PC-9 (cell line): ENCODE results near the gene VRK1. TPM values are rescaled to one million over a fixed set of nuclear protein-coding genes. Genes with fewer than 3 reads are reported as not detected.

ENCODE experiments used
- BruUV-seq: library from RNA; stranded (reverse); fragments of 400-500 nt; replicated peaks from 2 replicates; lab custom pipeline; 2021; lab: Mats Ljungman, UMichigan
- CTCF ChIA-PET: fragments of 300-600 bp; sonication (Branson Sonifier 250); formaldehyde crosslinking; loops from one replicate; lab custom pipeline; 2022; ENCODE audit warnings: antibody characterized with exemption; lab: Charles Lee
- POLR2A ChIA-PET: fragments of 300-600 bp; sonication (Branson Sonifier 250); formaldehyde crosslinking; loops from one replicate; lab custom pipeline; 2022; ENCODE audit warnings: antibody characterized with exemption; ENCODE audit not compliant: unreplicated experiment; lab: Charles Lee
- DNase-seq, 2 experiments: peaks; one replicate each; pipeline versions ENCODE4 v3.0.0 to v3.0.0-alpha.2; 2015 to 2022; ENCODE audit warnings: mixed read lengths in 1 of 2
- H2AFZ ChIP-seq: fragments of 200-600 bp; sonication (generic); 2 replicates; pipeline ENCODE4 v1.8.1; 2017; ENCODE audit warnings: antibody characterized with exemption
- H3F3A ChIP-seq: fragments of 200-600 bp; sonication (generic); 2 replicates; pipeline ENCODE4 v1.8.1; 2017; ENCODE audit warnings: antibody characterized with exemption, mild to moderate bottlenecking, low read depth; ENCODE audit not compliant: insufficient read depth
- H3K27ac ChIP-seq: fragments of 200-600 bp; sonication (generic); 2 replicates; pipeline ENCODE4 v1.6.1; 2016; ENCODE audit warnings: mixed run types
- H3K27me3 ChIP-seq: fragments of 200-600 bp; sonication (generic); 2 replicates; pipeline ENCODE4 v1.6.1; 2016; ENCODE audit warnings: low read depth, mixed run types; ENCODE audit not compliant: insufficient read depth
- H3K36me3 ChIP-seq: fragments of 200-600 bp; sonication (generic); 2 replicates; pipeline ENCODE4 v1.6.1; 2016; ENCODE audit warnings: low read depth, mixed run types
- H3K4me1 ChIP-seq: fragments of 200-600 bp; sonication (generic); replicated peaks from 2 replicates; pipeline ENCODE4 v1.6.1; 2016; ENCODE audit warnings: mixed run types; ENCODE audit not compliant: insufficient read depth
- H3K4me2 ChIP-seq: fragments of 200-600 bp; sonication (generic); 2 replicates; pipeline ENCODE4 v1.6.1; 2017; ENCODE audit warnings: mixed run types
- H3K4me3 ChIP-seq: fragments of 200-600 bp; sonication (generic); 2 replicates; pipeline ENCODE4 v1.6.1; 2016; ENCODE audit warnings: mixed run types
- H3K79me2 ChIP-seq: fragments of 200-600 bp; sonication (generic); 2 replicates; pipeline ENCODE4 v1.6.1; 2017; ENCODE audit warnings: low read depth, mixed run types
- H3K9me2 ChIP-seq: fragments of 200-600 bp; sonication (generic); 2 replicates; pipeline ENCODE4 v1.8.1; 2017; ENCODE audit warnings: mild to moderate bottlenecking; ENCODE audit not compliant: insufficient read depth
- H3K9me3 ChIP-seq: fragments of 200-600 bp; sonication (generic); 2 replicates; pipeline ENCODE4 v1.8.1; 2016; ENCODE audit warnings: low read depth; ENCODE audit not compliant: insufficient read depth
- H4K20me1 ChIP-seq: fragments of 200-600 bp; sonication (generic); 2 replicates; pipeline ENCODE4 v1.8.1; 2017; ENCODE audit not compliant: insufficient read depth
- CTCF ChIP-seq: fragments of 200-600 bp; sonication (generic); conservative IDR thresholded peaks from 2 replicates; pipeline ENCODE4 v1.6.1; 2017; ENCODE audit warnings: mixed run types, antibody characterized with exemption, mild to moderate bottlenecking, moderate library complexity
- EZH2 ChIP-seq: fragments of 200-600 bp; sonication (generic); IDR thresholded peaks from 2 replicates; pipeline ENCODE4 v1.8.0; 2017; ENCODE audit warnings: antibody characterized with exemption, low read depth
- intact Hi-C: fragments of 100-400 bp; cut with micrococcal nuclease; formaldehyde crosslinking; loops from one replicate; pipeline ENCODE4 v1.10.0; 2022; ENCODE audit not compliant: unreplicated experiment
- total RNA-seq: library from RNA; stranded (reverse); gene quantifications from 2 replicates; pipeline ENCODE4 v1.2.3, GENCODE V29; 2021

The VRK1 gene
- total RNA-seq, 1 experiment from 2014 or later, result 6.8 TPM

- Histone ChIP-seq H3K27ac (no peak overlapping the region), H3K4me1 (no peaks in the 10 kb centered on the region), H2AFZ (no peak overlapping the region), H3K9me2 (no peaks in the 10 kb centered on the region), H3K4me2 (no peak overlapping the region), H3K4me3 (no peak overlapping the region), H4K20me1 (no peaks in the 10 kb centered on the region), H3K27me3 (no peaks in the 10 kb centered on the region), H3K79me2 (no peaks in the 10 kb centered on the region), H3F3A (no peaks in the 10 kb centered on the region), H3K36me3 (no peaks in the 10 kb centered on the region), H3K9me3 (no peaks in the 10 kb centered on the region)
- intact Hi-C loops, result loop anchor here (2.0 kb wide), 1 partner anchor 69 kb away; no protein-coding TSS in a partner anchor
- DNase-seq, result no peak
- TF ChIP-seq EZH2, result no peak
- TF ChIP-seq CTCF, result no peak
- no TSS peak for BruUV-seq
- ChIA-PET CTCF (no interaction called here), POLR2A (no interaction called here)
These were observed 96.9 kb downstream of the VRK1 start for GRCh38 chr14:96893966-96894622.

- no peaks in the 10 kb centered on the region for H3K79me2 ChIP-seq
- H3K4me2 ChIP-seq, result no peak overlapping the region
- H3K4me3 ChIP-seq, result no peak overlapping the region
- no peaks in the 10 kb centered on the region for H3K9me2 ChIP-seq
- ChIA-PET POLR2A (no interaction called here), CTCF (no interaction called here)
- no peak for DNase-seq
- no peak overlapping the region for H2AFZ ChIP-seq
- H3K27ac ChIP-seq, result no peak overlapping the region
- no TSS peak for BruUV-seq
- H3K9me3 ChIP-seq, result no peaks in the 10 kb centered on the region
- H3K36me3 ChIP-seq, result no peaks in the 10 kb centered on the region
- TF ChIP-seq EZH2 (no peak), CTCF (no peak)
- H3K4me1 ChIP-seq, result no peaks in the 10 kb centered on the region
- intact Hi-C loops, result no loop called here
- H3F3A ChIP-seq, result no peaks in the 10 kb centered on the region
- no peaks in the 10 kb centered on the region for H3K27me3 ChIP-seq
- H4K20me1 ChIP-seq, result no peaks in the 10 kb centered on the region
These were observed 97.8 kb downstream of the VRK1 start for GRCh38 chr14:96894966-96895365.

GRCh38 chr14:96895658-96896271, 98.6 kb downstream of the VRK1 start:
- no peaks in the 10 kb centered on the region for H3K4me1 ChIP-seq
- H3K27ac ChIP-seq, result no peak overlapping the region
- ChIA-PET CTCF (no interaction called here), POLR2A (no interaction called here)
- no peak overlapping the region for H3K4me2 ChIP-seq
- BruUV-seq, result no TSS peak
- no peaks in the 10 kb centered on the region for H3K9me2 ChIP-seq
- H3K9me3 ChIP-seq, result no peaks in the 10 kb centered on the region
- H4K20me1 ChIP-seq, result no peaks in the 10 kb centered on the region
- no peaks in the 10 kb centered on the region for H3K36me3 ChIP-seq
- no peaks in the 10 kb centered on the region for H3F3A ChIP-seq
- no peaks in the 10 kb centered on the region for H3K79me2 ChIP-seq
- H3K27me3 ChIP-seq, result no peaks in the 10 kb centered on the region
- intact Hi-C loops, result no loop called here
- DNase-seq, result no peak
- H3K4me3 ChIP-seq, result no peak overlapping the region
- H2AFZ ChIP-seq, result no peak overlapping the region
- no peak for TF ChIP-seq CTCF
